Measurements from ENCODE around the gene ARHGEF6. TPM values are rescaled to one million over a fixed set of nuclear protein-coding genes. Genes with fewer than 3 reads are reported as not detected.

Gene ARHGEF6
- total RNA-seq, 4 donors from 2014 or later: 4.2 to 13.9 (median 8.2) TPM

DNA sequence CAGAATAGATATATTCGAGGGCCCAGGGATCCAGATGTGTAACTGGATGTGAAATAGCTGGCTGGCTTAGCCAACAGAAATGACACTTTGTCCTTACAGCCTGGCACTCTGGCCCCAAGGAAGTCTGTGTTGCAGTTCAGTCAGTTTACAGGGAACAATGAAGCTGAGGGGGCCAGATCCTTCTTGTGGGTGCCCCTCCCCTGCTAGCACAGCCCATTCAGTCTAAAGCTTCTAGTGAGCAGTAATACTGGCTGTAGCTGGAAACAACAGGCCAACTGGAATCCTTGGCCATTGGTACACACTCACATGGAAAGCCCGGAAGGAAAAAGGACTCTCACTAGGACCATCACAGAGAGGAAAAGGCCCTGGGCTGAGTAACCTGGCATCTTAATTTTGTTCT is 155.5 kb downstream of the ARHGEF6 start:
- no peak for TF ChIP-seq EP300 (IDR thresholded peaks at IDR 0.05; ENCODE audit: low read depth)
- TF ChIP-seq POLR2A (IDR thresholded peaks at IDR 0.05): no peak
- no peak for TF ChIP-seq POLR2AphosphoS5 (IDR thresholded peaks at IDR 0.05)
- TF ChIP-seq, protein P1, sequence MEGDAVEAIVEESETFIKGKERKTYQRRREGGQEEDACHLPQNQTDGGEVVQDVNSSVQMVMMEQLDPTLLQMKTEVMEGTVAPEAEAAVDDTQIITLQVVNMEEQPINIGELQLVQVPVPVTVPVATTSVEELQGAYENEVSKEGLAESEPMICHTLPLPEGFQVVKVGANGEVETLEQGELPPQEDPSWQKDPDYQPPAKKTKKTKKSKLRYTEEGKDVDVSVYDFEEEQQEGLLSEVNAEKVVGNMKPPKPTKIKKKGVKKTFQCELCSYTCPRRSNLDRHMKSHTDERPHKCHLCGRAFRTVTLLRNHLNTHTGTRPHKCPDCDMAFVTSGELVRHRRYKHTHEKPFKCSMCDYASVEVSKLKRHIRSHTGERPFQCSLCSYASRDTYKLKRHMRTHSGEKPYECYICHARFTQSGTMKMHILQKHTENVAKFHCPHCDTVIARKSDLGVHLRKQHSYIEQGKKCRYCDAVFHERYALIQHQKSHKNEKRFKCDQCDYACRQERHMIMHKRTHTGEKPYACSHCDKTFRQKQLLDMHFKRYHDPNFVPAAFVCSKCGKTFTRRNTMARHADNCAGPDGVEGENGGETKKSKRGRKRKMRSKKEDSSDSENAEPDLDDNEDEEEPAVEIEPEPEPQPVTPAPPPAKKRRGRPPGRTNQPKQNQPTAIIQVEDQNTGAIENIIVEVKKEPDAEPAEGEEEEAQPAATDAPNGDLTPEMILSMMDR (IDR thresholded peaks at IDR 0.05): no peak
- Histone ChIP-seq H3K9me3 (no peaks in the 10 kb centered on the region), H3K27ac (no peak overlapping the region), H3K36me3 (no peaks in the 10 kb centered on the region), H3K4me1 (no peaks in the 10 kb centered on the region), H3K4me3 (no peak overlapping the region), H3K27me3 (no peaks in the 10 kb centered on the region)
- in situ Hi-C loops (cut with MboI; ENCODE audit: low pct_ligation_motif_present in 1 of 4, low pct_unique_long_range_greater_than_20kb in 1 of 4, low sequenced_read_pairs in 3 of 4) (no loop called here), intact Hi-C loops (cut with DNase I; ENCODE audit: low total_unique reads) (no loop called here)
- 83% methylated on average over 2 of the region's 2 CpGs; no CpG with 5 or more reads in 1 of the 2 donors for WGBS, 2 donors (ENCODE audit: low coverage in 1 of 2)
- no peak for DNase-seq

DNA sequence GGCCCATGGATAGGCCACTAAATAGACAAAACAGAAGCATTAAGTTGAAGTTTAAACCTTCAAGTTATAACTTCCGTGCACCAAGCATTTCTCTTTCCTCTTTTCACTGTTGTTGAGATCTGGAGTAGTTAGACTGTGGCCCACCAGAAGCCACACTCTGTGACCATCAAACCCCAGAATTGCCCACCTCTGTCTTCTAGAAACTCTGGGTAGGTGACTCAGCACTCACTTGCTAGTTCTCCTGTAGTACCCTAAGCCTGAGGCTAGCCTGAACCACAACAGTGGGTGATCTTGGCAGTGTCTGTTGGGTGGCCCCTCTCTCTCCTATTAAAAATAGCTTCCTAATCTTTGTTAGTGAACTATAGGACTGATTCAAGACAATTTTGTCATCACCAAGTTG is 157.3 kb downstream of the ARHGEF6 start:
- intact Hi-C loops (cut with DNase I; ENCODE audit: low total_unique reads) (no loop called here), in situ Hi-C loops (cut with MboI; ENCODE audit: low pct_ligation_motif_present in 1 of 4, low pct_unique_long_range_greater_than_20kb in 1 of 4, low sequenced_read_pairs in 3 of 4) (no loop called here)
- Histone ChIP-seq H3K36me3 (no peaks in the 10 kb centered on the region), H3K27me3 (no peaks in the 10 kb centered on the region), H3K9me3 (no peaks in the 10 kb centered on the region), H3K4me3 (no peak overlapping the region), H3K27ac (peak overlapping the region in 1 of 4 donors; percentile 31), H3K4me1 (no peaks in the 10 kb centered on the region)
- WGBS, 2 donors (ENCODE audit: low coverage in 1 of 2): 70% methylated on average over 1 of the region's 1 CpG; no CpG with 5 or more reads in 1 of the 2 donors
- TF ChIP-seq, protein P1 (IDR thresholded peaks at IDR 0.05): no peak
- TF ChIP-seq POLR2AphosphoS5 (IDR thresholded peaks at IDR 0.05) (no peak), EP300 (IDR thresholded peaks at IDR 0.05; ENCODE audit: low read depth) (no peak), POLR2A (IDR thresholded peaks at IDR 0.05) (no peak)
- no peak for DNase-seq

DNA sequence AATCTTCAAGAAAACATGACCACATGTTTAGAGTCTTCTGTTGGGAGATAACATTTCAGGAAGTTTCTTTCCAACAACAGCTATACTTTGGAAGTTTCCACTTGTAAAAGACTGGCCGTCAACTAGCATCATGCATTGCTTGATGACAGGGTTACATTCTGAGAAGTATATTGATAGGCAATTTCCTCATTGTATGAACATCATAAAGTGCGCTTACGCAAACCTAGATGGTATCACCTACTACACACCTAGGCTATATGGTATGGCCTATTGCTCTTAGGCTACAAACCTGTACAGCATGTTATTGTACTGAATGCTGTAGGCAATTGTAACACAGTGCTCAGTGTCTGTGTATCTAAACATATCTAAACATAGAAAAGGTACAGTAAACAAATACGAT is 158.2 kb downstream of the ARHGEF6 start:
- TF ChIP-seq POLR2AphosphoS5 (IDR thresholded peaks at IDR 0.05): no peak
- TF ChIP-seq, protein P1 (IDR thresholded peaks at IDR 0.05): no peak
- TF ChIP-seq EP300 (IDR thresholded peaks at IDR 0.05; ENCODE audit: low read depth): no peak
- no peak for TF ChIP-seq POLR2A (IDR thresholded peaks at IDR 0.05)
- H3K4me1 ChIP-seq: no peaks in the 10 kb centered on the region
- no peak overlapping the region for H3K4me3 ChIP-seq
- H3K27me3 ChIP-seq: no peaks in the 10 kb centered on the region
- H3K36me3 ChIP-seq: no peaks in the 10 kb centered on the region
- H3K9me3 ChIP-seq: no peaks in the 10 kb centered on the region
- WGBS, 2 donors (ENCODE audit: low coverage in 1 of 2): 77% methylated on average over 4 of the region's 4 CpGs; no CpG with 5 or more reads in 1 of the 2 donors
- in situ Hi-C loops (cut with MboI; ENCODE audit: low pct_ligation_motif_present in 1 of 4, low pct_unique_long_range_greater_than_20kb in 1 of 4, low sequenced_read_pairs in 3 of 4): no loop called here
- no peak for DNase-seq
- H3K27ac ChIP-seq: no peak overlapping the region
- intact Hi-C loops (cut with DNase I; ENCODE audit: low total_unique reads): no loop called here

DNA sequence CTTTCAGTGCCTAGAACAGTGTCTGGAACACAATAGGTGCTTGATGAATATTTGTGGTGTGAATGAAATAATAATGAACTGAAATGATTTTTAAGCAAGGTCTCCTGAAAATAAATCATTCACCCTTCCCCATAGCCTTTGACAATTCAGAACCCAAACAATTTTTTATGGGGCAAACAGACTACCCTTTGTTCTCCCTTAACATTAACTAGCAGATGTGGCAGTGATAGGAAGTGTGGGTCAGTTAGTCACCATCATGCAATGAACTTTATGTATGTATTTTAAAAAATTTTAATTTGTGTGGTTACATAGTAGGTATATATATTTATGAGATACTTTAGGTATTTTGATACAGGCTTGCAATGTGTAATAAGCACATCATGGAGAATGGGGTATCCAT is 160.0 kb downstream of the ARHGEF6 start:
- Histone ChIP-seq H3K4me3 (no peak overlapping the region), H3K9me3 (no peaks in the 10 kb centered on the region), H3K27me3 (no peaks in the 10 kb centered on the region), H3K4me1 (no peaks in the 10 kb centered on the region), H3K27ac (no peak overlapping the region), H3K36me3 (no peaks in the 10 kb centered on the region)
- DNase-seq: no peak
- TF ChIP-seq, protein P1 (IDR thresholded peaks at IDR 0.05): no peak
- no peak for TF ChIP-seq POLR2AphosphoS5 (IDR thresholded peaks at IDR 0.05)
- no peak for TF ChIP-seq EP300 (IDR thresholded peaks at IDR 0.05; ENCODE audit: low read depth)
- TF ChIP-seq POLR2A (IDR thresholded peaks at IDR 0.05): no peak
- in situ Hi-C loops (cut with MboI; ENCODE audit: low pct_ligation_motif_present in 1 of 4, low pct_unique_long_range_greater_than_20kb in 1 of 4, low sequenced_read_pairs in 3 of 4) (no loop called here), intact Hi-C loops (cut with DNase I; ENCODE audit: low total_unique reads) (no loop called here)
